ENCODE results near the gene LGR5. TPM values are rescaled to one million over a fixed set of nuclear protein-coding genes. Genes with fewer than 3 reads are reported as not detected.

LGR5 gene
- total RNA-seq, 2 donors from 2014 or later = 1.8 to 7.4 TPM

DNA sequence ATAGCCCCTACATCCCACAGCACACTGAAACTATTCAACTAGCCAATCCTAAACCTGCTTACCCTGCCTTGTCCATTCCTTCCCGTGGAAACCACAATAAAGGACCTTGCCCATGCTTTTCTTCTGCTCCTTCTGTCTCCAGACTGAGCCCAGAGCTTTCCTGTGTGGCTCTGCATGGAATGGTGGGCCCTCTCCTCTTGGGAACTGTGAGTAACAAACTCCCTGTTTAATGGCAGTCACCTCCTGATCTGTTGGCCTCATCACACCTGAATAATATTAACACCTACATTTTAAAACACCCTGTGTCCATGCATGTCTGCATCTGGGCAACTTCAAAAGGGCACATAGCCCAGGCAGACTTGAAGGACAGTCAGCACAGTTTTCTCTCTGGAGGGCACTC lies 12.4 kb downstream of the LGR5 start:
- H3K9me3 ChIP-seq = no peaks in the 10 kb centered on the region
- ATAC-seq (ENCODE audit: insufficient number of reproducible peaks, low FRiP score, low read depth) (no peak), DNase-seq (ENCODE audit: low spot score) (no peak)
- TF ChIP-seq, protein P1, sequence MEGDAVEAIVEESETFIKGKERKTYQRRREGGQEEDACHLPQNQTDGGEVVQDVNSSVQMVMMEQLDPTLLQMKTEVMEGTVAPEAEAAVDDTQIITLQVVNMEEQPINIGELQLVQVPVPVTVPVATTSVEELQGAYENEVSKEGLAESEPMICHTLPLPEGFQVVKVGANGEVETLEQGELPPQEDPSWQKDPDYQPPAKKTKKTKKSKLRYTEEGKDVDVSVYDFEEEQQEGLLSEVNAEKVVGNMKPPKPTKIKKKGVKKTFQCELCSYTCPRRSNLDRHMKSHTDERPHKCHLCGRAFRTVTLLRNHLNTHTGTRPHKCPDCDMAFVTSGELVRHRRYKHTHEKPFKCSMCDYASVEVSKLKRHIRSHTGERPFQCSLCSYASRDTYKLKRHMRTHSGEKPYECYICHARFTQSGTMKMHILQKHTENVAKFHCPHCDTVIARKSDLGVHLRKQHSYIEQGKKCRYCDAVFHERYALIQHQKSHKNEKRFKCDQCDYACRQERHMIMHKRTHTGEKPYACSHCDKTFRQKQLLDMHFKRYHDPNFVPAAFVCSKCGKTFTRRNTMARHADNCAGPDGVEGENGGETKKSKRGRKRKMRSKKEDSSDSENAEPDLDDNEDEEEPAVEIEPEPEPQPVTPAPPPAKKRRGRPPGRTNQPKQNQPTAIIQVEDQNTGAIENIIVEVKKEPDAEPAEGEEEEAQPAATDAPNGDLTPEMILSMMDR (IDR thresholded peaks at IDR 0.05) = no peak
- peaks cover 0 to 4% of the 10 kb centered on the region in 2 donors for H3K4me1 ChIP-seq (ENCODE audit: control insufficient read depth in 1 of 2, low read depth in 2 of 2)
- no peaks in the 10 kb centered on the region for H3K36me3 ChIP-seq
- no peak overlapping the region for H3K4me3 ChIP-seq
- no peak overlapping the region for H3K27ac ChIP-seq
- no peaks in the 10 kb centered on the region for H3K27me3 ChIP-seq (replicated peaks; ENCODE audit: insufficient read depth)

- ATAC-seq (ENCODE audit: insufficient number of reproducible peaks, low FRiP score, low read depth) = no peak
- no peaks in the 10 kb centered on the region for H3K27me3 ChIP-seq (replicated peaks; ENCODE audit: insufficient read depth)
- TF ChIP-seq, protein P1 (IDR thresholded peaks at IDR 0.05) = no peak
- no peaks in the 10 kb centered on the region for H3K36me3 ChIP-seq
- H3K4me1 ChIP-seq (ENCODE audit: control insufficient read depth in 1 of 2, low read depth in 2 of 2) = no peaks in the 10 kb centered on the region
- H3K27ac ChIP-seq = no peak overlapping the region
- H3K4me3 ChIP-seq = no peak overlapping the region
- no peak for DNase-seq (ENCODE audit: low spot score)
- no peaks in the 10 kb centered on the region for H3K9me3 ChIP-seq
These were observed 15.6 kb downstream of the LGR5 start for GRCh38 chr12:71455028-71455737.

DNA sequence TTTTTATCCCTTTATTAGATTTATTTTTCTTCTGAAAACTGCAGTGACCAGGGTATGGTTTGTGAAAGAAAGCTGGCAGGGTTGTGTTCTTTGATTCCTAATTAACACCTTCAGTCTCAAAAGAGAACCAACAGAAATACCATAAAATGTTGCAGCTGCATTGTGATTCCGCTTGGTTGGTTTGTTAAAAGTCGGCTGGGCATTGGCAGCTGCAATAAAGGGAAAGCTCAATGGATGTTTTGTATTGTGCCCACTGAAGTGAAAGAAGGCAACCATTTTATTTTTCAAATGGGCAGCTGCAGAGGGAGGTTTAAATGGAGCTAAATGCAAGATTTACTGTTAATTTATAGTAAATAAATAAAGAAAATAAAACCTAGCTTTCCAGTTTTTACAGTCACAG lies 16.7 kb downstream of the LGR5 start:
- H3K36me3 ChIP-seq = no peaks in the 10 kb centered on the region
- no peaks in the 10 kb centered on the region for H3K4me1 ChIP-seq (ENCODE audit: control insufficient read depth in 1 of 2, low read depth in 2 of 2)
- DNase-seq (ENCODE audit: low spot score) (no peak), ATAC-seq (ENCODE audit: insufficient number of reproducible peaks, low FRiP score, low read depth) (no peak)
- H3K27ac ChIP-seq = no peak overlapping the region
- no peaks in the 10 kb centered on the region for H3K27me3 ChIP-seq (replicated peaks; ENCODE audit: insufficient read depth)
- TF ChIP-seq, protein P1 (IDR thresholded peaks at IDR 0.05) = no peak
- no peaks in the 10 kb centered on the region for H3K9me3 ChIP-seq
- no peak overlapping the region for H3K4me3 ChIP-seq

GRCh38 chr12:71456990-71457389 lies 17.4 kb downstream of the LGR5 start:
- TF ChIP-seq, protein P1 (IDR thresholded peaks at IDR 0.05) = no peak
- H3K36me3 ChIP-seq = no peaks in the 10 kb centered on the region
- no peaks in the 10 kb centered on the region for H3K9me3 ChIP-seq
- H3K4me1 ChIP-seq (ENCODE audit: control insufficient read depth in 1 of 2, low read depth in 2 of 2) = no peaks in the 10 kb centered on the region
- H3K27me3 ChIP-seq (replicated peaks; ENCODE audit: insufficient read depth) = no peaks in the 10 kb centered on the region
- H3K27ac ChIP-seq = no peak overlapping the region
- H3K4me3 ChIP-seq = no peak overlapping the region
- DNase-seq (ENCODE audit: low spot score) (no peak), ATAC-seq (ENCODE audit: insufficient number of reproducible peaks, low FRiP score, low read depth) (no peak)

DNA sequence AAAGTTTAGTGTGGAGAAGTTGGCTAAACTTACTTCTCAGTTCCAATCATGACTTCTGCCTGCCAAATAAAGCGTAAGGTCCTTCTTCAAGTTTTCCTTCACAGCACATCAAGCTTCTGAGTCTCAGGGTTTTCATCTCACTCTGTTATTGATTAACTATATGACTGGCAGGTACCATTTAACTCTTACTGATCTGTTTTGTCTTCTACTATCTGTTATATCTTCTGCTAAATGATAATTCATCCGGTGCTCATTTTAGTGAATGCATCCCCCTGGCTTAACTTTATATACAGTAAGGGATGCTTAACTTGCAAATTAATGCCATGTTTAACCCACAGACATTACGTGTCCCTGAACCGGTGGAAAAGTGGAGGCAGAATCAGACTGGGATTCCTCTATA lies 20.7 kb downstream of the LGR5 start:
- H3K27ac ChIP-seq = no peak overlapping the region
- H3K27me3 ChIP-seq (replicated peaks; ENCODE audit: insufficient read depth) = no peaks in the 10 kb centered on the region
- H3K9me3 ChIP-seq = no peaks in the 10 kb centered on the region
- no peak overlapping the region for H3K4me3 ChIP-seq
- TF ChIP-seq, protein P1 (IDR thresholded peaks at IDR 0.05) = no peak
- H3K36me3 ChIP-seq = no peaks in the 10 kb centered on the region
- DNase-seq (ENCODE audit: low spot score) (no peak), ATAC-seq (ENCODE audit: insufficient number of reproducible peaks, low FRiP score, low read depth) (no peak)
- no peaks in the 10 kb centered on the region for H3K4me1 ChIP-seq (ENCODE audit: control insufficient read depth in 1 of 2, low read depth in 2 of 2)

All from thoracic aorta (tissue), 2 donors.